Measurements from ENCODE around the gene AMER1. TPM values are rescaled to one million over a fixed set of nuclear protein-coding genes. Genes with fewer than 3 reads are reported as not detected.

The AMER1 gene
- total and polyA plus RNA-seq, 12 donors, result 0.75 to 5.0 (median 4.2) TPM

DNA sequence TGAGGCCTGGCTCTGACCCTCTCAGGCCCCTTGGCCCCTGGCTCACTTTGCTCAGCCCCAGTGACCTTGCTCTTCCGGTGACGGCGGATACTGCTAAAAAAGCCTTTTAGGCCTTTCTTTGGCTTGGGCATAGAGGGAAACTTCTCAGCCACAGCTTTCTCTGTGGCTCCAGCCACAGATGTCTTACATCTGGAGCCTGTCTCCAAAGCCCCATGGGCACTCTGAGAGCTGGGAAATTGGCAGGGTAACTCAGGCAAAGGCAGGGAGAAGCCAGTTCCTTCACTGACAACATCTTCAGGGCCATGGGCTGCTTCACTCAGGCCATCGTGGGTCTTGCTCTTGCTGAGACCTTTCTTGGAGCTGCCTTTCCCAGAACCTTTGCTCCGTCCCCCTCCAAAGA lies 12.8 kb downstream of the AMER1 start:
- DNase-seq (no peak), ATAC-seq (peak in 6 of 8 donors; percentile 37 to 75 (median 58))
- H3K27me3 ChIP-seq, result no peaks in the 10 kb centered on the region
- intact Hi-C loops (cut with DNase I), result no loop called here
- H3K36me3 ChIP-seq, result peaks cover 0 to 27% (median 0%) of the 10 kb centered on the region in 9 donors
- no peak overlapping the region for H3K4me3 ChIP-seq
- TF ChIP-seq, protein P1, sequence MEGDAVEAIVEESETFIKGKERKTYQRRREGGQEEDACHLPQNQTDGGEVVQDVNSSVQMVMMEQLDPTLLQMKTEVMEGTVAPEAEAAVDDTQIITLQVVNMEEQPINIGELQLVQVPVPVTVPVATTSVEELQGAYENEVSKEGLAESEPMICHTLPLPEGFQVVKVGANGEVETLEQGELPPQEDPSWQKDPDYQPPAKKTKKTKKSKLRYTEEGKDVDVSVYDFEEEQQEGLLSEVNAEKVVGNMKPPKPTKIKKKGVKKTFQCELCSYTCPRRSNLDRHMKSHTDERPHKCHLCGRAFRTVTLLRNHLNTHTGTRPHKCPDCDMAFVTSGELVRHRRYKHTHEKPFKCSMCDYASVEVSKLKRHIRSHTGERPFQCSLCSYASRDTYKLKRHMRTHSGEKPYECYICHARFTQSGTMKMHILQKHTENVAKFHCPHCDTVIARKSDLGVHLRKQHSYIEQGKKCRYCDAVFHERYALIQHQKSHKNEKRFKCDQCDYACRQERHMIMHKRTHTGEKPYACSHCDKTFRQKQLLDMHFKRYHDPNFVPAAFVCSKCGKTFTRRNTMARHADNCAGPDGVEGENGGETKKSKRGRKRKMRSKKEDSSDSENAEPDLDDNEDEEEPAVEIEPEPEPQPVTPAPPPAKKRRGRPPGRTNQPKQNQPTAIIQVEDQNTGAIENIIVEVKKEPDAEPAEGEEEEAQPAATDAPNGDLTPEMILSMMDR (IDR thresholded peaks at IDR 0.05), result no peak
- 69 to 82% methylated on average over 5 of the region's 5 CpGs for WGBS, 2 donors
- peaks cover 0 to 7% (median 0%) of the 10 kb centered on the region in 9 donors for H3K4me1 ChIP-seq
- H3K27ac ChIP-seq, result peak overlapping the region in 1 of 10 donors; percentile 58
- H3K9me3 ChIP-seq, result no peaks in the 10 kb centered on the region

DNA sequence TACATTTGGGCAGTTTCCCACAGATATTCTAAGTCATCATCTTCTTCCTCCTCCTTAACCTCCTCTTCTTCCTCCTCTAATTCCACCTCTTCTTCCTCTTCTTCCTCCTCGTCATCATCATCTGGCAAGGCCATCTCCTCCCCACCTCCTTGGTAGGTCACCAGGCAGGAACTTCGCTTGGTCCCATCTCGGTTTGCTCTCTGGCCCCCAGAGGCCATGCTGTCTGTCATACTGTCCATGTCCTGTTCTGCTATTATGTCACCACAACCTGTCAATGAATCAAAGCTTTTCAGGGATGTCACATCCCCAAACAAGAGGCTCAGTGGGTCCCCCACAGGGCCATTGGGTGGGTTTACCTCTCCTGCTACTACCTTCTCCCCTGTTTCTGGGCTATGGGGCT lies 13.5 kb downstream of the AMER1 start:
- H3K27ac ChIP-seq, result peak overlapping the region in 1 of 10 donors; percentile 58
- no peaks in the 10 kb centered on the region for H3K27me3 ChIP-seq
- peaks cover 0 to 11% (median 0%) of the 10 kb centered on the region in 9 donors for H3K4me1 ChIP-seq
- no peaks in the 10 kb centered on the region for H3K9me3 ChIP-seq
- H3K4me3 ChIP-seq, result no peak overlapping the region
- TF ChIP-seq, protein P1 (IDR thresholded peaks at IDR 0.05), result no peak
- no peak for ATAC-seq
- intact Hi-C loops (cut with DNase I), result no loop called here
- DNase-seq, result no peak
- 89 to 96% methylated on average over 3 of the region's 3 CpGs for WGBS, 2 donors
- H3K36me3 ChIP-seq, result peaks cover 0 to 27% (median 0%) of the 10 kb centered on the region in 9 donors

DNA sequence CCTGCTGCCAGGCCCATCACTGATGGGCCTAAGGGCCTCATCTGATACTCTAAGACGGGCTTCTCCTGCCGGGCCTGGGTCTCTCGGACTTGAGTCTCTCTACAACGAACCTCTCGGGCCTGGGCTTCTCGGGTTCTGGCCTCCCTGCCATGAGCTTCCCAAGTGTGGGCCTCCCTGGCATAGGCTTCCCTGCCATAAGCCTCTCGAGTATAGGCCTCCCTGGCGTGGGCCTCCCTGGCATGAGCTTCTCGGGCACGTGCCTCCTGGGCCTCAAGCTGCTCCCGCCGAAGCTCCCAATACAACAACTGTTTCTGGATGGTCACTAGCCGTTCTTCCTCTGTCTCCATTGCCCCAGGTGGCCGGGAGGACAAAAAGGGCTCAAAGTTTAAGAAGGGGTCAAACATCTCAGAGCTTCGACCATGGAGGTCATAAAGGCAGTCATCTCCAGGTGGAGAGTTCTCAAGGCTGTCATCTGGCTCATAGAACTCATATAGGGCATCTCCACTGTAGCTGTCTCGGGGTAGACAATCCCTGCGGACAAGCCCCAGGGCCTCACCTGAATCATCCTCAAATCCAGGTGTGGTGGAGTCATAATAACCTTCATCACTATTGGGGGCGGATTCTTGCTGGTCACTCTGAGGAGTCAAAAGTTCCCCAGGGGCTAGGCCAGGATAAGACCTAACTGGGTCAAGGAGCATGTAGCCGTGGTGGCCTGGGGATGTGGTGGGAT lies 14.1 kb downstream of the AMER1 start:
- no peak for ATAC-seq
- no peak for DNase-seq
- H3K27me3 ChIP-seq, result no peaks in the 10 kb centered on the region
- no peaks in the 10 kb centered on the region for H3K9me3 ChIP-seq
- H3K4me3 ChIP-seq, result no peak overlapping the region
- no peak overlapping the region for H3K27ac ChIP-seq
- TF ChIP-seq, protein P1 (IDR thresholded peaks at IDR 0.05), result no peak
- intact Hi-C loops (cut with DNase I), result no loop called here
- WGBS, 2 donors, result 96% methylated on average over 19 of the region's 19 CpGs
- H3K4me1 ChIP-seq, result peaks cover 0 to 11% (median 0%) of the 10 kb centered on the region in 9 donors
- peaks cover 0 to 27% (median 0%) of the 10 kb centered on the region in 9 donors for H3K36me3 ChIP-seq

DNA sequence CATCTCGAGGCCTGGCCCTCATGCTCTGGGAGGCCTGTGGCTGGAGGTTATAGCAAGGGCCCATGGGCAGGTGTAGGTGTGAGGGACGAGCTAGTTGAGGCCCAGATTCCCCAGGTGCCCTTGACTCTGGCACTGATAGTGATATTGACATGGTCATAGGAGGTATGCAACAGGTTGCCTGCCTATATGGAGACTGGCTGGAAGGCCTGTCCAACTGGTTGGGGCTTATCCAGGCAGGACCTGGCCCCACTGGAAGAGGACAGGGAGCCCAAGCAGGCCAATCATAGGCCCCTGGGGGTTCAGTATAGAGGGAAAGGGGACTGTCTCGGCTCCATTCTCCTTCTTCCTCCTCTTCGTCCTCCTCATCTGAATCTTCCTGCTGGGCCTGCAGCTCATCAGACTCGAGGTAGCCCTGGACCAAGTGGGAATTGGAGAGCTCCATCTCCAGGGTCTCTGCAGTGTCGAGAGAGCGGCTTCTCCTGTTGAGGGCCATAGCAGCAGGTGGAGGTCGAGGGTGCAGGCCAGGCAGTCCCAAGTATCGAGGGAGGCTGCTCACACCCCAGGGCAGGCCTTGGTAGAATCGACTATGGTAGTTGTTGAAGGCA lies 15.3 kb downstream of the AMER1 start:
- H3K27ac ChIP-seq, result no peak overlapping the region
- DNase-seq (no peak), ATAC-seq (no peak)
- no peaks in the 10 kb centered on the region for H3K27me3 ChIP-seq
- H3K36me3 ChIP-seq, result peaks cover 0 to 27% (median 0%) of the 10 kb centered on the region in 9 donors
- intact Hi-C loops (cut with DNase I), result no loop called here
- TF ChIP-seq, protein P1 (IDR thresholded peaks at IDR 0.05), result no peak
- no peaks in the 10 kb centered on the region for H3K9me3 ChIP-seq
- WGBS, 2 donors, result 96 to 99% methylated on average over 10 of the region's 10 CpGs
- H3K4me1 ChIP-seq, result peaks cover 0 to 11% (median 0%) of the 10 kb centered on the region in 9 donors
- no peak overlapping the region for H3K4me3 ChIP-seq
